Renal cortex interstitium (tissue), 11 donors: Measurements from ENCODE around the gene TASP1. TPM values are rescaled to one million over a fixed set of nuclear protein-coding genes. Genes with fewer than 3 reads are reported as not detected.
"Not testable (repeated sequence)": the region's sequence is repeated elsewhere in the genome, so short reads cannot be mapped to it uniquely, and the experiment has no call there.

ENCODE experiments used
- DNase-seq, 11 donors: peaks; one replicate each; pipeline ENCODE4 v3.0.0-alpha.2; 2013; ENCODE audit warnings: low read depth in 9 of 11, low spot score in 4 of 11; ENCODE audit errors: extremely low read depth in 1 of 11
- polyA plus RNA-seq, 3 donors: library from polyadenylated mRNA; unstranded; fragments of 120-200 nt; gene quantifications; one replicate each; pipeline ENCODE4 v1.2.1, GENCODE V29; 2013; ENCODE audit not compliant: insufficient read length in 3 of 3

The TASP1 gene
- polyA plus RNA-seq, 3 donors: 12.4 to 15.2 (median 14.1) TPM

- no peak for DNase-seq
These were observed 249.6 kb downstream of the TASP1 start for GRCh38 chr20:13389115-13389514.

GRCh38 chr20:13384132-13384531 is 254.6 kb downstream of the TASP1 start:
- no peak for DNase-seq

GRCh38 chr20:13382786-13383185 is 255.9 kb downstream of the TASP1 start:
- DNase-seq: no peak

- not testable (repeated sequence) for DNase-seq
These were observed 258.1 kb downstream of the TASP1 start for GRCh38 chr20:13380497-13381229.

- no peak for DNase-seq
These were observed 265.3 kb downstream of the TASP1 start for GRCh38 chr20:13373400-13373799.

- DNase-seq: no peak
These were observed 274.2 kb downstream of the TASP1 start for GRCh38 chr20:13364278-13365170.

- no peak for DNase-seq
These were observed 275.3 kb downstream of the TASP1 start for GRCh38 chr20:13363473-13363872.

GRCh38 chr20:13362165-13362564 is 276.6 kb downstream of the TASP1 start:
- not testable (repeated sequence) for DNase-seq

GRCh38 chr20:13358936-13359335 is 279.8 kb downstream of the TASP1 start:
- not testable (repeated sequence) for DNase-seq

- not testable (repeated sequence) for DNase-seq
These were observed 280.9 kb downstream of the TASP1 start for GRCh38 chr20:13357782-13358181.

- no peak for DNase-seq
These were observed 282.1 kb downstream of the TASP1 start for GRCh38 chr20:13356591-13356990.

GRCh38 chr20:13355941-13356486 is 282.7 kb downstream of the TASP1 start:
- no peak for DNase-seq

- DNase-seq: no peak
These were observed 283.3 kb downstream of the TASP1 start for GRCh38 chr20:13355411-13355810.

GRCh38 chr20:13353261-13353945 is 285.3 kb downstream of the TASP1 start:
- DNase-seq: no peak

- DNase-seq: no peak
These were observed 289.5 kb downstream of the TASP1 start for GRCh38 chr20:13349235-13349604.

GRCh38 chr20:13348311-13349234 is 290.2 kb downstream of the TASP1 start:
- no peak for DNase-seq

- DNase-seq: no peak
These were observed 294.1 kb downstream of the TASP1 start for GRCh38 chr20:13344671-13345070.

- no peak for DNase-seq
These were observed 296.1 kb downstream of the TASP1 start for GRCh38 chr20:13342469-13343242.
